CD4-positive, alpha-beta T cell treated with Interleukin-17A for 4 hours (primary cell): ENCODE results near the gene ASTL.

ENCODE experiments used
- DNase-seq: peaks from one replicate; pipeline ENCODE4 v3.0.0-alpha.2; 2020; ENCODE audit warnings: mixed read lengths

Gene ASTL

DNA sequence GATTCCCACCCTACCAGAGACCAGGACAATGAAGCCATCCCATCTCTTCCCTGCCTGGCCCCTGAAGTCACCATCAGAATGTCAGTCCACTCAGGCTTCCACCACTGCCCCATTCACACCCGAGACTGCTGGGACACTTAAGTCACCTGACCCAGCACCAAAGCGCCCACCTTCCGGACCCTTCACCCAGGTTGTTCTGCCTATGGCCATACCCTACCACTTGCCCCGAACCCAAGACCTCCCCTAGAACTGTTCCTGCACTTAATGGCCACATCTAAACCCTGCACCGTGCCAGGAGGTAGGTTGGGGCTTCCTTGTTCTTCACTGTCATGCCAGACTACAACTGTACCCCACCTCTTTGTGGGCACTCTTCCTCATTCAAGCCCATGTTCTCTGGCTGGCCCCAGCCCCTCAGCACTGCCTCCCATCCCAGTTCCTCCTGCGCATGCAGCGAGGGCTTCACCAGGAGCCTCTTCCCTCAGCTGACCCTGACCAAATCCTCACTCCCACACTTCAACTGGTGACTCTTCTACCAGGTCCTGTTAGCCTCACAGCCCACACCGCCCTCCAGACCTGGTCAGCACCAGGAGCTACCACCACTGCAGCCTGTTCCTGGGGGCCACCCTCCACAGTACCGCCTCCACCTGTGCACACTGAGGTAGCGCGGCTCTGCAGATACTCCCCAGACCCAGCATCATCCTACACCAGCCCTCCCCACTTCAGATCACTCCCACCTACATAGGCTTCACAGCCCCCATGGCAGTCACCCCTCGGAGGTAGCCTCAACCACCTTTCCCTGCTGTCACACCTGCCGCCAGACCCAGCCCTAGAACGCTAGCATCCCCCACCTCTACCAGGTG, 13.7 kb downstream of the ASTL start:
- no peak for DNase-seq

DNA sequence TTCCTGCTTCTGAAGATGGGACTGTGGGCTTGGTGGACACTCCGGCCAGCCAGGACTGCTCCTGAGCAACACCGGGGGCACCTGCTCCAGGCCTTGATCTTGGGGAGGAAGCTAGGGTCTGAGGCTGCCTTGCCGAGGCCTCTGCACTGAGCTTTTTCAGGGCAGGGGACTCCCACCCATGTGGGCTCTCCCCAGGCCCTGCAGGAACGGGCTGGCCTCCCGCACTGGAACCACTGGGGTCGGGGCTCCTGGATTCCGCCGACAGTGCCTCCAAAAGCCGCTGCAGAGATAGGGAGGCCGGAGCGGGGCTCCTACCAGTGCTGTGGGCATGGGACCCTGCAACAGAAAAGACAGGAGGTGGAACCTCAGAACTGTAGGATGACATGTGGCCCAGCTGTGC, 14.4 kb downstream of the ASTL start:
- DNase-seq = no peak

DNA sequence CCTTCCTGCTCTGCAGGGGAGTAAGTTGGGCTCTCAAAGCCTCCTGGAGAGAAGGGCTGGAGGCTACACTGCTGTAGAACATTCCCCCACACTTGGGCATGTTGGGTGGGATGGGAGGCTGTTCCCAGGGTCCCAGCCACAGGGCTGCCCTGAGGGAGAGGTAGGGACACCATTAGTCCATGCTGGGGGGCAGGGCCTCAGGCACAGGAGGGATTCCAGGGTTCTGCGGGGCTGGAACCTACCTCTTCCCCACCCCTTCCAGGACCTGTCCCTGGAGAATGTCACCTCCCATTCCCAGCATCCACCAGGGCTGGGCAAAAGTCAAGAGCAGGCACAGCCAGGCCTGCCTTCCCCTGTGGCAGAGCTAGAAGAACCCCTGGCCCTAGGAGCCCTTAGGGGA, 15.0 kb downstream of the ASTL start:
- DNase-seq = no peak

DNA sequence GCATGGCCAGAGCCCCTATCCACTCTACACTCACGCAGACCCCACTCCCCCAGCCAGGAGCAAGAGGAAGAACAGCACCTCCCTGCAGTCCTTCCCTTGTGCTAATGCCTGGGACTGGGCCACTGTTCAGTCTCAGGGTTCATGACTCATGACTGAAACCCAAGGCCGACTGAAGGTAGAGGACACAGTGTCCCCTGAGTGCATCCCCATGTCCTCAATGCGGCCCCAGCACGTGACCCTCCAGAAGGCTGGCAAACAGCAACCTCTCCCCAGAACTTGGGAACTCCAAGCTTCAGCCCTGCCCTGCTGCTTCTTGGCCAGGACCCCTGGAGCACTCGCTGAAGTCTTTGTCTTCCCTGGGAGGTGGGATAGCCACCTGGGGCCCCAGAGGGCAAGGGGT, 15.9 kb downstream of the ASTL start:
- no peak for DNase-seq

DNA sequence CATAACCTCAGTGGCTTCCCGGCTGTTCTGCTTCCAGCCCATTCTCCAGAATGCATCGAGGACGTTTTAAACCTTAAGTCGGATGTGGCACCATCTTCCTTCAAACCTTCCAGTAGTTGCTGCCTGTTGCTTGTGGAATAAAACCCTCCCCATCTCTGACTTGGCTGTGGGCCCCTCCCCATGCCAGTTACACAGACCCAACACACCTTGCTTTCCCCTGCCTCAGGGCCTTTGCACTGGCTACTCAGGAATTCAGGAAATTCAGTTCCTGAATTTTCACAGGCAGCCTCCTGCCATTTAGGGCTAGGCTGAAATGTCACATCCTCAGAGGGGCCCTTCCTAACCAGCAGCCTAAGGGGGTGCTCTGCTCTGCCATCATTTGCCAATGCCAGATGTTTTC, 16.9 kb downstream of the ASTL start:
- no peak for DNase-seq

DNA sequence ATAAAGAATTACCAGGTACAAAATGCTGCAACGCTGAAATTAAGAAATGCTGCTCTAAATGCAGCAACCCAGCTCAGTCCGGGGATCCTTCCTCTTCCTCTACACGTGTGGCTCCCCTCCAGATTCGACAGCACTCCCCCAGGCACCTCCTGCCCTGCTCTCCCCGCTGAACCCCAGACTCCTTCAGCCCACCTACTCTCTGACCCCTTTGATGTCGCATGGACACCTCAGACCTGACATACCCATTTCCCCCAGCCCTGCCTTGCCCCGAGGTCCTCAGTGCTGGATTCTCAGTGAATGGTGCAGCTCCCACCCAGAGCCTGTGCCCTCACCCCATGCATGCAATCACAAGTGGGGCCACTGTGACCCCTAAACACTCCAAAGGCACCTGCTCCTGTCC, 17.3 kb downstream of the ASTL start:
- DNase-seq = no peak

DNA sequence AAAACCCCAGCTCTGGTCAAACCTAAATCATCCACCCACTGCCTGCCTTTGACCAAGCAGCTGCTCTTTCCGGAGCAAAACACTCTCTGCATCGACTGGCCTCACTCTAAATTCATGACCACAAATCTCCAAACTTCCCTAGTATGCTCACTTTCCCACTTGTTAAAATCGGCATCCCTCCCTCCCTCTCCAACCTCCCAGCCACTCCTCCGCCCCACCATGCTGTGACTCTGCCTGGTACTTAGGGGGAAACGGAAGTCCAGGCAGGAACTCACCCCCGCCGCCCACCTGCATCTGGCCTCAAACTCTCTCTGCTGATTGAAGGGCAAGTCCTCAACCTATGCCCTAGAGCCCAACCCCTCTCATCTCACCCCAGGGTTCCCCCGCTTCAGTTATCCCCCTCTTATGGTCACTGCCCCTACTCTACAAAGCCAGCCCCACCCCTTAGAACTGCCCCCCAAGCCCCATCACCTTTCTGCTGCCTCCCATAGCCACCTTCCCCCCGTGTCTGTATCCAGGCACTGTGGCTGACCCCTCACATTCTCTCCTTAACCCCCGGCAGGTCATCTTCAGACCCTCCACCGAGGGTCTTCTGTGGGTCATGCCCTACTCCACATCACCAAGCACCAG, 18.1 kb downstream of the ASTL start:
- no peak for DNase-seq

DNA sequence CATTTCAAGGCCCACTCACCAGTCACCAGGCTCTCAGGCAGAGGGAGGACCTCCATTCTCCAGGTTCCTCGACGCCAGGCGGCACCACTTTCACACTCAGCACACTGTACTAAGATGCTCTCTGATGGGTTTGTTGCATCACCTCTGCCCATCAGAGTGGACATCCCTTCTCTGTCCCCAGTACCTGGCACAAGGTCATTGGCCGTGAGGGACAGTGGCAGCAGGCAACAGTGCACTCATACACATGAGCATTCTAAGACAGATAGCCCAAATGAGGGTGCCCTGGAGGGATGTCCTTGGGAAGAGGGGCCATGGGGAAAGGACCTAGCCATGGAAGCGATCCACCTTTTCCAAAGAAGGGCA, 18.9 kb downstream of the ASTL start:
- no peak for DNase-seq

DNA sequence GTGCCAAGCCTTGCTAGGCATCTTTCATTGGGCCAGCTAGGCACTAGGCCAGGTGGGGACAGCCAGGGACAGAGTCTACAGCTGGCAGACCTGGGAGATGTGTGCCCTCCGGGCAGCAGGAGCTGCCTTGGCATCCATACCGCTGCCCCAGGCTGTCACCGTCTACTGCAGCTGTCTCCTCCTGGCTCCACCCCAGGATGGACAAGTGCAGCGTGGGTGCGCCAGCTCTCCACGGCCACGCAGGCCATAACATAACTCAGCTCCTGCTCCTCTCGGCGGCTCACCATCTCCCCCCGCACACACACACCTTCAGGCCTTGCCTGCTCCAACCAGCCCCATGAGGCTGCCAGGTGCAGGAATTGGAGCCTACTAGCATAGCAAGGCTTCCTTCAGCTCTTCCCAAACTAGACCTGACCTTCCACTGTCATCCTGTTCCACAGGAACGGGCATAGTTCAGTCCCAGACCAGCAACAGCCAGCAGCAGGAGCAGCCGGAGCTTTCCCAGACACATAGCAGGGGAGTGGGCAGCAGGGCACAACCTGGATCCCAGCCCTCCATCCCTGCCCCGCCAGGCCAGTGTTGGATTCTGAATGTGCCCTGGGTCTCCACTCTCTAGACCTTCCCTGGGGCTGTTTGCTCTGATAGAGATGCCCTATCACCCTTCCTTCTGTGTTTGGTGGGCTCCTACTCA, 19.5 kb downstream of the ASTL start:
- DNase-seq = no peak

DNA sequence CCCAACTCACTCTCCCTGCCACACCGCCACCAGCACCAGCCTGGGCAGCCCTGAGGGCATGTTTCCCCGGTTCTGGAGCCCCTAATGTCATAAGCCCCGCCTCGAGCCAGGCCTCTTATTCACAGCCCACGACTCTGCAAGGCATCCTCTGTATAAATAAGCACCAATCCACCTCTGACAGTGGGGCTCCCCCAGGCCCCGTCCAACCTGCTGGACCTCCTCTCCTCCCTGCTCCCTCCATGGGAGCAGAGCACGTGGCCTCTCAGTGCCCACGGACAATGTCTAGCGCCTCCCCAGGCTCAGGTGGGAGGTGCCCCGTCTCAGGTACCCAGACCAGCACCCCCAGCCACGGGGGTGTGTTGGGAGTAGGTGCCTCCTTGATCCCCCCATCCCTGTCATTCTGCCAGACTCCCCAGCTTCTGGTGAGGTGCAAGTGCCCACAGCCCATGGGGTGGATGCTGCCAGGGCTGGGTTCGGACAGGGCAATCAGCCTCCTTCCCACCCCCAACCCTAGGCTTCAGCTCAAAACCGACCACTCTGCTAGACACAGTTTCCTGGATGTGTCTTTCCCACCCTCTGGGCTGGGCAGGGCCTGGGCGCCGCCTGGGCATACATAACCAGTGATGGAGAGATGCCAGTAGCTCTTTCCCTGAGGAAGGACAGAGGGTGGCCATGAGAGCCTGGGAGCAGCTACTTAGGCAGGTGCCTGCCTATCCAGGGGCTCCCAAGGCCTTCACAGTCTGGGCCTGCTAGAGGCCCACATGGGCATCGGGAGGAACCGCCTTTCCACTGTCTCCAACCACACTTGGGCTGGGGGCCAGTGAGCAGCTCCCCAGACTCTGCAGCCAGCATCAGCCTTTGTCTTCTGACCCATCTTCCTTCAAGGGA, 20.4 kb downstream of the ASTL start:
- no peak for DNase-seq

DNA sequence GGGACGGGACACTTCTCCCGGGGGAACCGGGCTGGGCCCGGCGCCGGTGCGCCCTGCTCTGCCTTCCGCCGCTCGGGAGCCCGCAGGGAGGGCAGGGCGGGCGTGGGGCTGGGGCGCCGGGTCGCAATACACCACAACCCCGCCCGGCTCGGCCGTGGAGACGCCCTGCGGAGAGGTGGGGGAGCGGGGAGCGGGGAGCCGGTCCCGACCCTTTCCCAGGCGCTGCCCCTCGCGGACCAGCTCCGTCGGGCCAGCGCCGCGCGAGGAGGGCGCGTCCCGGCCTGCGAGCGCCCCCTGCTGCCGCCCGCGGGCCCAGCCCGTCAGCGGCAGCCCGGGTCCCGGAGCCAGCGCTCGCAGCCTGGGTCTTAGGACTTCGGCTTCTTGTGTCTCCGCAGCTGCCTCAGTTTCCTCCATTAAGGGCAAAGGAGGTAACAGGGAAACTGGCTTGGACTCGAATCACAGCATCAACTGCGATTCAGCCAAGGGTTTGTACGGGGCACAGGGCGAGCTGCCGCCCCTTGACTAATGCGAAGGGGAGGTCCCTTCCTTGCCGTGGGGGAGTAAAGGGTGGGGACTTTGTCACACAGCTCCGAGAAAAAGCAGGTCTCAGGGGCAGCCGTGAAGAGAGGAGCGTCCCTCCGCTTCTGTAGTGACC, 21.3 kb downstream of the ASTL start:
- DNase-seq = peak; percentile 77

DNA sequence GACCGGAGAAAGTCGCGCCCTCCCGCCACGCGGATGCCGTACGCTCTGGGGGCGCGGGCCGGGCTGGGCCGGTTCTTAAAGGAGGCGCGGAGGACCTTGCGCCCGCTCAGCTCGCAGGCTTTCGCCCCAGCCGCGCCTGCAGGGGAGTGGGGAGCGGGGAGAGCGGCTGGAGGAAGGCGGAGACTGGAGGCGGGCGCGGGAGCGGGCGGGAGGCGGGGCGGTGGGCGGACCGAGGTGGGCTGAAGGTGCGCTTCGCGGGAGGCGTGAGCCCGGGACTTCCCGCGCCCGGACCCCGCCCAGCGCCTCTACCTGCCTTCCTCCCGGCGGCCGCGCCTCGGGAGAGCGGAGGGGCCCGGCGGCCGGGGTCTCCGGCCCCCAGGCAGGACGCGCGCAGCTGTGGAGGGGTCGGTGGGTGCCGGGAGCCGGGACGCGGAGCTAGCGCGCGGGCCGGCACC, 21.9 kb downstream of the ASTL start, which contains the start of gene ADRA2B:
ADRA2B (minus strand) TSS at position 148 of the 455 bp plus-strand sequence. CDS start 422 bp downstream, outside the sequence.
- DNase-seq = peak; percentile 95

DNA sequence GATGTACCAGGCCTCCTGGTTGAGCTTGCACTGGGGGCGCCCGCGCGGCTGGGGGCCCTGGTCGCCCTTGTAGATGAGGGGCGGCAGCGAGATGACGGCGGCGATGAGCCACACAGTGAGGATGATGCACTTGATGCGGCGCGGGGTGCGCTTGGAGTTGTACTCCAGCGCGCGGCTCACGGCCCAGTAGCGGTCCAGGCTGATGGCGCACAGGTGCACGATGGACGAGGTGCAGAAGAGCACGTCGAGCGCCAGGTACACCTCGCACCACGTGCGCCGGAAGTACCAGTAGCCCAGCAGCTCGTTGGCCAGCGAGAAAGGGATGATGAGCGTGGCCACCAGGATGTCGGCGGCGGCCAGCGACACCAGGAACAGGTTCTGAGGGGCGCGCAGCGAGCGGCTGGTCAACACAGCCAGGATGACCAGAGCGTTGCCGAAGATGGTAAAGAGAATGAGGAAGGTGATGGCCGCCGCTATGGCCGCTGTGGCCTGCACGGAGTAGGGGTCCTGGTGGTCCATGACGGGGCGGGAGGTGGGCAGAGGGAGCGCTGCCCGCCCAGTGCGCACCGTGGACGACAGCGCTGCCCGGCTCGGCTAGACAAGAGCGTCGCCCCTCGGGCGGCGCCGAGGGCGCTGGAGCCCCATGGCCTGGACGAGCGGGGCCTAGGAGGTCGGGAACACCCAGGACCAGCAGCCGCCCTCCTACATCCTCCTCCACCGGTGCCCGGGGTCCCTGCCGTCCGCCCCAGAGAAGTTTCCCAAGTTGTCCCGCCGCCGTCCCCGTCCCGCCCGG, 22.5 kb downstream of the ASTL start:
- DNase-seq = no peak

DNA sequence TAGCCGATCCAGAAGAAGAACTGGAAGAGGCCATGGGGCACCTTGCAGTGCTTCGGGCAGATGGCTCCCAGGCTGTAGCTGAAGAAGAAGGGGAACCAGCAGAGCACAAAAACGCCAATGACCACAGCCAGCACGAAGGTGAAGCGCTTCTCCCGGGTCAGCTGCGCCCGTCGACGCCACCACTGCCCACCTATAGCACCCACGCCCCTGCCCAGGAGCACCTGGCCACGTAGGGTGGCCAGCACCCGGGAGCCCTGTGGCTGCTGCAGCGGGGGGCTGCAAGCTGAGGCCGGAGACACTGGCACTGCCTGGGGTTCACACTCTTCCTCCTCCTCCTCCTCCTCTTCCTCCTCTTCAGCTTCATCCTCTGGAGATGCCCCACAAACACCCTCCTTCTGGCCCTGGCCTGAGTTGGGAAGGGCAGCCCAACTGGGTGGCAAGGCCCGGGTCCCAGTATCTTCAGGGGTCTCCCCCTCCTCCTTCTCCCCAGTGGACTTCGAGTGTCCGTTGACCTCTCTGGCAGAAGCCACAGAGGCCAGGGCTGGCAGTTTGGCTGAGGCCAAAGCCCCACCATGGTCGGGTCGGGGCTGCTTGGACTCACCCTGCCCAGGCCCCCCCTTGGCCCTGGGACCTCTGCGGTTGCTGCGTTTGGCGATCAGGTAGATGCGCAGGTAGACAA, 23.3 kb downstream of the ASTL start:
- DNase-seq = no peak

DNA sequence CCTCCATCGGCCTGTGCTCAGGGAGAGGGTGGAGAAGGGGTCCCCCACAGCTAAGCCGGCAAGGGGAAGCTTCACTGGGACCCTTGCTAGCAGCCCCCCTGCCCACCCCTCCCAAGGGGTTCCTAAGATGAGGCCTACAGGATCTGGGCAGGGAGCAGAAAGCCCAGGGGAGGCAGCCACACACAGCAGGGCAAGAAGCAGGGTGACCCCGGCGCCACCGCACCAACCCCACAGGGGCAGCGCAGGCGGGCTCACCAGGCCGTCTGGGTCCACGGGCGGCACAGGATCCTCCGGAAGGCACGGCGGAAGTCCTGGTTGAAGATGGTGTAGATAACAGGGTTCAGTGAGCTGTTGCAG, 23.8 kb downstream of the ASTL start:
- no peak for DNase-seq

DNA sequence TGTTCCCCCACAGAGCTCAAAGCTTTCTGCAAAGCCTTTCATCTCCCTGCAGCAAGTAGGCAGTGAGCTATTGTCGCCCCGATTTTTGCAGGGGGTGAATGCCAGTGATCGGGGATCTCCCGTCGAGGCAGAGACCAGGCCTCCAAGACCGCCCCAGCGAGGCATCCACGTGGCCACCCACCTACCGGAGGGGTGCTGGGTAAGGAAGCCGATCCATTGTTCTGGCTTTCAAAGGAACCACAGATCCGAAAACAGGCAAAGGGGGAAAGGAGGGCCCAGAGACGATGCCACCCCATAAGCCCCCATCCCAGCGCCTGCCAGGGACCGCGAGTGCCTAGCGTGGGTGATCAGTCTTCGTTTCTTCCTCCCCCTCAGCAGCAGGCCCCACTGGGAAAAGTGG, 24.4 kb downstream of the ASTL start:
- no peak for DNase-seq

DNA sequence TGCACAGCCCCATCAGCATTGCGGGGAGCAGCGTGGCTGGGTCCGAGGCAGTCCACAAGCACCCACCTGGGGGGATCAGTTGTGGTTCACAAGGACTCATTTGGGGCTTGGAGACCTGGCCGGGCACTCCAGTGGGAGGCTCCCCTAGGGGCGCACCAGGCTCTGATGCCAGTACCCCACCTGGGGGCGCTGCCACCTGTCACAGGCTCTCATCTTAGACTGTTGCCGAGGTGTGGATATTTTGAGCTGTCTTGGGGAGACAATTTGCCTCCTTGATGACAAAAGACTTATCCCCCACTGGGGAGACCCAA, 25.0 kb downstream of the ASTL start:
- peak; percentile 40 for DNase-seq

DNA sequence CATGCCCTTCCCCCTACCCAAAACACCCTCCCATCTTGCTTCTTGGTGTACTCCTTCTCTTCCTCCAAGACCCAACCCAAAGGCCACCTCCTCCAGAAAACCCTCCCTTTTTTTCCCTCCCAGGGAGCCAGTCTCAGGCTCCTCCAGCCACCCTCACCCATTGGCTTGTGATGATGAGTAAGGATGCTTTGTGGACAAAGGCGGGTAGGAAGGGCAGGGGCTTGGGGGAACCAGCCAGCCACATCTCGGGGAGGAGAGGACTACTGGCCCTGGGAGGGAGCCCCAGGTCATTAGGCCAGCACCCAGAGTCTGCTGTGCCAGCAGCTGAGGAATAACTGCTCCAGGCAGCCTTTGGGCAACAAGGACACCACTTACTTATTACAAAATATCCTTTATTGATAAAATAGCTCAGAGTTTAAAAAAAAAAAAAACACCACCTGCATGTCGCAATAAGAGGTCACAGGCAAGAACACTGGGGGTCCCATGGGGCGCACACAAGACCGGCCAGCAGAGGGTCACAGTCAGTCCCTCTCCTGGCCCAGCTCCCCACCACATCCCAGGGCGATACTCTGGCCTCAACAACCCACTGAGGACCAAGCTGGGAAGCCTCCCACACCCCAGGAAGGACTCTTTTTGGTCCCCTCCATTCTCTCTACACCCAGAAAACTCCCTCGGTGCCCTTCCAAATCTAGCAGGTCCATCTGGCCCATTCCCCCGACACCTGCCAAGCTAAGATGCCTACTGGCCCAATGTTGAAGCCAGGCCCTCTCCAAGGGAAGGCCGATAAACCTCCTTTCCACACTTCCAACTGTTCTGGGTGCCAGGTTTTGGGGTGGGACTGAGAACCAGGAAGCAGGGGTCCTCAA, 25.6 kb downstream of the ASTL start:
- no peak for DNase-seq

DNA sequence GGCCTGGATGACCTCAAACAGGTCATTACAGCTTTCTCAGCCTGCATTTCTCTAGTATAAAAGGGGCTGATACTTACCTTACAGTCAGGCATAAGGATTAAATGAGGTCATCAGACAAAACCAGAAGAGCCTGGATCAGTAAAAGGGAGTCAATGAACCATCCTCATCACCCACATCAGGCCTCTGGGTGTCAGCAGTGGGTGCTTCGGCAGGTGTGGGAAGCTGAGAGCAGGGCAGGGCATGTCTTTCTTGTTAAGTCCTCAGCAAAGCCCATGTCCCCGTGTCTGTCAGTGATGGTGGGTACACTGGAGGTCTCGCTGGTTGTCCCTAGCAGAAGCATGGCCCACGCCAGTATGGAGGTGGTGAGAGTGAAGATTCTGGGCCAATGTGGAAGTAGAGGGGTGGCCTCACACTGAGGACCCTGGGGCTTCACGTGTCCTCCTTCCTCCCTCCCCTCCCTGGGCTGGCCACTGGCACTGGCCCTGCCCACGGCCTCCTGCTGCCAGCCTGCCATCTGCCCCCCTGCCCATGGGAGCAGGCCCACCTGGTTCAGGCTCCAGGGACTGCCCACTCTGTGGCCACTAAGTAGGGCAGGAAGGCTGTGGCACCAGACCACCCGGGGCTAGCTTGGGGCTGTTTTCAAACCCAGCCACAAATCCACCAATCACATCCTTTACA, 26.3 kb downstream of the ASTL start:
- peak; percentile 13 for DNase-seq
